Pancreas (tissue), 10 donors: Measurements from ENCODE around the gene CMC1. TPM values are rescaled to one million over a fixed set of nuclear protein-coding genes. Genes with fewer than 3 reads are reported as not detected.

ENCODE experiments used
- ATAC-seq, 4 donors: fragments of 200-7000 bp; cut with Tn5 transposase; one replicate each; pipeline versions ENCODE4 v1.8.0 to v1.9.1; 2020; ENCODE audit warnings: mild to moderate bottlenecking in 4 of 4, moderate library complexity in 4 of 4
- DNase-seq, 6 donors: peaks; one replicate each; pipeline ENCODE4 v3.0.0-alpha.2; 2020
- FAIRE-seq: peaks from 2 replicates; lab custom pipeline; 2012; peaks lifted over from hg19 to GRCh38; lab: Jason Lieb, UNC
- H3K27ac ChIP-seq, 4 donors: fragments of 200-600 bp; sonication (generic); 1 replicate in 3 of 4; 2 replicates in 1 of 4; pipeline versions ENCODE4 v1.5.0 to v1.8.0; 2020
- H3K27me3 ChIP-seq, 4 donors: fragments of 200-600 bp; one replicate each; pipeline ENCODE4 v1.8.0; 2021
- H3K36me3 ChIP-seq, 3 donors: fragments of 200-600 bp; sonication (generic) in 1 of 3; one replicate each; pipeline versions ENCODE4 v1.5.0 to v1.8.0; 2020 to 2021
- H3K4me1 ChIP-seq, 3 donors: fragments of 200-600 bp; one replicate each; pipeline ENCODE4 v1.8.0; 2021
- H3K4me3 ChIP-seq, 4 donors: fragments of 200-600 bp; sonication (generic) in 2 of 4; one replicate each; pipeline versions ENCODE4 v1.5.0 to v1.8.0; 2020 to 2021
- H3K9me3 ChIP-seq, 4 donors: fragments of 200-600 bp; one replicate each; pipeline ENCODE4 v1.8.0; 2021
- WGBS, 2 donors: extraction: QIAGEN DNeasy Blood & Tissue Kit; methylation state at CpG; one replicate each; pipeline ENCODE4 v1.1.7; 2013; 5-methylcytosine and 5-hydroxymethylcytosine counted together
- intact Hi-C, 3 donors: fragments of 100-400 bp; cut with DNase I; formaldehyde crosslinking; loops; one replicate each; pipeline versions ENCODE4 v1.11.1 to v1.14.2; 2022
- polyA plus RNA-seq, 2 donors: library from polyadenylated mRNA; stranded (reverse); fragments of 200-250 nt; gene quantifications; one replicate each; pipeline ENCODE4 v1.2.3, GENCODE V29; 2013
- total RNA-seq, 6 donors: library from RNA; stranded (reverse); fragmentation: NEBNext Ultra II Directional in 4 of 6; extraction: Animal tissue kit (Norgen Biotek cat#: 25700) in 4 of 6; gene quantifications; one replicate each; pipeline versions ENCODE4 v1.2.1 to v1.2.4, GENCODE V29; 2021 to 2023
- TF ChIP-seq, protein P1 (sequence below), 4 donors: fragments of 200-600 bp; sonication (generic) in 3 of 4; IDR thresholded peaks; one replicate each; pipeline versions ENCODE4 v1.5.0 to v1.8.0; 2021; ENCODE audit warnings: antibody characterized with exemption in 4 of 4
- donor health status: healthy with polysubstance abuse.
- donor health status: DM: no; HTN: no; CAD: no; lungs with moderate emphysema.
- donor health status: DM: no; HTN: no; CAD: no.
- donor health status: control.
- donor health status: control.
- donor health status: Bipolar disorder and iron deficiency.
- donor health status: DM: yes; HTN: yes; CAD: no.
- donor health status: DM: no; HTN: no; CAD: no.
- donor health status: DM: no; HTN: no; CAD: no.
- donor health status: DM: yes; HTN: yes; CAD: no.

Gene CMC1
- total and polyA plus RNA-seq, 8 donors: 4.3 to 23.9 (median 7.7) TPM

- FAIRE-seq: no peak
- Histone ChIP-seq H3K9me3 (no peaks in the 10 kb centered on the region), H3K27ac (no peak overlapping the region), H3K4me1 (no peaks in the 10 kb centered on the region), H3K27me3 (no peaks in the 10 kb centered on the region), H3K36me3 (no peaks in the 10 kb centered on the region), H3K4me3 (no peak overlapping the region)
- 88% methylated on average over 3 of the region's 3 CpGs for WGBS, 2 donors
- ATAC-seq: no peak
- intact Hi-C loops: no loop called here
- TF ChIP-seq, protein P1, sequence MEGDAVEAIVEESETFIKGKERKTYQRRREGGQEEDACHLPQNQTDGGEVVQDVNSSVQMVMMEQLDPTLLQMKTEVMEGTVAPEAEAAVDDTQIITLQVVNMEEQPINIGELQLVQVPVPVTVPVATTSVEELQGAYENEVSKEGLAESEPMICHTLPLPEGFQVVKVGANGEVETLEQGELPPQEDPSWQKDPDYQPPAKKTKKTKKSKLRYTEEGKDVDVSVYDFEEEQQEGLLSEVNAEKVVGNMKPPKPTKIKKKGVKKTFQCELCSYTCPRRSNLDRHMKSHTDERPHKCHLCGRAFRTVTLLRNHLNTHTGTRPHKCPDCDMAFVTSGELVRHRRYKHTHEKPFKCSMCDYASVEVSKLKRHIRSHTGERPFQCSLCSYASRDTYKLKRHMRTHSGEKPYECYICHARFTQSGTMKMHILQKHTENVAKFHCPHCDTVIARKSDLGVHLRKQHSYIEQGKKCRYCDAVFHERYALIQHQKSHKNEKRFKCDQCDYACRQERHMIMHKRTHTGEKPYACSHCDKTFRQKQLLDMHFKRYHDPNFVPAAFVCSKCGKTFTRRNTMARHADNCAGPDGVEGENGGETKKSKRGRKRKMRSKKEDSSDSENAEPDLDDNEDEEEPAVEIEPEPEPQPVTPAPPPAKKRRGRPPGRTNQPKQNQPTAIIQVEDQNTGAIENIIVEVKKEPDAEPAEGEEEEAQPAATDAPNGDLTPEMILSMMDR (IDR thresholded peaks at IDR 0.05): no peak
- DNase-seq: no peak
Measured at GRCh38 chr3:28218071-28218916, 23.1 kb upstream of the CMC1 start.

- Histone ChIP-seq H3K9me3 (no peaks in the 10 kb centered on the region), H3K27me3 (no peaks in the 10 kb centered on the region), H3K36me3 (no peaks in the 10 kb centered on the region), H3K4me1 (no peaks in the 10 kb centered on the region), H3K4me3 (no peak overlapping the region), H3K27ac (no peak overlapping the region)
- intact Hi-C loops: no loop called here
- TF ChIP-seq, protein P1 (IDR thresholded peaks at IDR 0.05): no peak
- DNase-seq: no peak
- no peak for ATAC-seq
- no peak for FAIRE-seq
Measured at GRCh38 chr3:28218917-28219198, 22.6 kb upstream of the CMC1 start.

GRCh38 chr3:28224430-28224829 lies 17.0 kb upstream of the CMC1 start:
- 83 to 84% methylated on average over 4 of the region's 4 CpGs for WGBS, 2 donors
- Histone ChIP-seq H3K27ac (no peak overlapping the region), H3K4me1 (no peaks in the 10 kb centered on the region), H3K4me3 (no peak overlapping the region), H3K36me3 (no peaks in the 10 kb centered on the region), H3K27me3 (no peaks in the 10 kb centered on the region), H3K9me3 (no peaks in the 10 kb centered on the region)
- TF ChIP-seq, protein P1 (IDR thresholded peaks at IDR 0.05): no peak
- no peak for ATAC-seq
- DNase-seq: no peak
- intact Hi-C loops: no loop called here
- no peak for FAIRE-seq

- H3K4me1 ChIP-seq: no peaks in the 10 kb centered on the region
- no peaks in the 10 kb centered on the region for H3K27me3 ChIP-seq
- H3K4me3 ChIP-seq: no peak overlapping the region
- ATAC-seq (no peak), FAIRE-seq (no peak), DNase-seq (no peak)
- intact Hi-C loops: no loop called here
- H3K9me3 ChIP-seq: no peaks in the 10 kb centered on the region
- TF ChIP-seq, protein P1 (IDR thresholded peaks at IDR 0.05): no peak
- H3K27ac ChIP-seq: no peak overlapping the region
- H3K36me3 ChIP-seq: no peaks in the 10 kb centered on the region
- 96 to 97% methylated on average over 3 of the region's 3 CpGs for WGBS, 2 donors
Measured at GRCh38 chr3:28226020-28226419, 15.4 kb upstream of the CMC1 start.

DNA sequence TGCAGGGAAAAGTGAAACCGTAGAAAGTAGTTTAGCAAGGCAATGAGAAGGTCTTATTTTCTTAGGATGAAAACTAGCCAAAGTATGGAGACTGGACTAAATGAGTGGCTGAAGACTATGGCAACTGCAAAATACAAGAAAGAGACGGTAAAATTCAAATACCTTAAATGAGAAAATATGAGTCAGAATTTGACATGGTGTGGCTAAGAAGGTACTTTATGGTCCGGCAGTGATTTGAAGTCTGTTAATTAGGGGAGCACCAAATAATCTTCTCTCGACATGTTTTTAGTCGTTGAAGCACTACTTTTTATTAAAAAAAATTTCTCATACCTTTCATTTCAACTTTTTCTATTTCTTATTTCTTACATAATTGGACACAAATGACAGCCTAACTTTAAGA lies 12.8 kb upstream of the CMC1 start:
- DNase-seq: no peak
- no peaks in the 10 kb centered on the region for H3K36me3 ChIP-seq
- intact Hi-C loops: no loop called here
- H3K4me3 ChIP-seq: no peak overlapping the region
- no peak for FAIRE-seq
- TF ChIP-seq, protein P1 (IDR thresholded peaks at IDR 0.05): no peak
- H3K27me3 ChIP-seq: no peaks in the 10 kb centered on the region
- 92 to 97% methylated on average over 5 of the region's 5 CpGs for WGBS, 2 donors
- no peaks in the 10 kb centered on the region for H3K9me3 ChIP-seq
- H3K4me1 ChIP-seq: no peaks in the 10 kb centered on the region
- no peak for ATAC-seq
- no peak overlapping the region for H3K27ac ChIP-seq
